Measurements from ENCODE around the gene RAB11FIP4.

Gene RAB11FIP4

DNA sequence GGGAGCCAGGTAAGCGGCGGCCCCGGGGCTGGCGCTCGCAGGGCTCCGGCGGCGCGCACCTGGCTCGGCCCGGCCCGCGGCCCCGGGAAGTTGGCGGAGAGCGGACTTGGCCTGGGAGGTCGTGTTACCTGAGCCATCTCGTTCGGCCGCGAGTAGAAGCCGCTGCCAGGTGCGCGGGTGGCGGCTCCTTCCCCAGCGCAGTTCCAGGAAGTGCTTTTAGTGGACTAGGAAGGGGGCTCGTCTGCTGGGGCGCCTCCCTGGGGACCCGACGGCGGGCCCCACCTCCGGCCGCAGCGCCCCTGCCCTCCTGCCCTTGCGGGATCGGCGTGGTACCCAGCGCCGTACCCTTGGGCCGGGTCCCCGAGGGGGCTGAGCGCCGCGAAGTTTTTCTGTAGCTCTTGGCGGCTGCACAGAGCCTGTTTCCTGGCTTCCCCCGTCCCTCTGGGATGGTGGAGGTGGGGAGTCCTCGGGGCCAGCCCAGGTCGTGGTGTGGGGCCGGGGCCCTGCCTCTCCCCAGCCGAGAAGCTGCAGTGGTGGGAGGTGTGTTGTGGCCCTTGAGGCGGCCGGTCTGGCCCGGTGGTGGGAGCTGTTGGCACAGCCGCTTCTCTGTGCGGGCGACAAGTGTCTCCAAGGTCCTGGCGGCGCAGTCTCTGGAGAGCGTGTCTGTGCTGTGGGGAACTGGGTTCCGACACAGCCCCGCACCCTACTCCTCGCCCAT is 96.9 kb downstream of the RAB11FIP4 start:
- no peak for DNase-seq (ENCODE audit: low read depth)

- no peak for DNase-seq (ENCODE audit: low read depth)
Measured at GRCh38 chr17:31488982-31489294, 97.5 kb downstream of the RAB11FIP4 start.

- no peak for DNase-seq (ENCODE audit: low read depth)
Measured at GRCh38 chr17:31489295-31490018, 98.0 kb downstream of the RAB11FIP4 start.

GRCh38 chr17:31490019-31490650 is 98.7 kb downstream of the RAB11FIP4 start:
- no peak for DNase-seq (ENCODE audit: low read depth)

DNA sequence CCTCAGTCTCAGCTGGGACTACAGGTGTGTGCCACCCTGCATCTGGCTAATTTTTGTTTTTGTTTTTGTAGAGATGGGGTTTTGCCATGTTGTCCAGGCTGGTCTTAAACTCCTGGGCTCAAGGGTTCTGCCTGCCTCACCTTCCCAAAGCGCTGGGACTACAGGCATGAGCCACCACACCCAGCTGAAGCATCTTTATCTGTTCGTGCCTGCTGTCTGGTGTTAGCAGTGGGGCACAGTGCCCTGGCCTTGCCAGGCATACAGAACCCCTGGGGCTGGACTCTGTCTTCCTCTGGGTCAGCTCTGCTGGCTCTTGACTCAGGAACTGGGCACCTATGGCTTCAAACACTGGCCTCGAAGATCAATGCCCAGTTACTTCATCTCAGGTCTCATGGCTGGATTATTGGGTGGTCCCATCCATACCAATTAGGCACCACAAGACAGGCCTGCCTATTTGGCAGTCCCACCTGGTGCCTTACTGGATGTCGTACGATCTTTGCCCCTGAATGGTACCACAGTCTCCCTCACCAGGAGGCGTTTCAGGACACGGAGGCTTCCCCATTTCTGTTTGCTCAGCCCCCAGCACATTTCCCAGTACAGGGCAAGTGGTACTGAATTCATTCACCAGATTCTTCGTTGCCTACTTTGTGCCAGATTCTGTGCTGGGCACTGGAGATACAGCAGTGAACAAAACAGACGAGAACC is 99.3 kb downstream of the RAB11FIP4 start:
- DNase-seq (ENCODE audit: low read depth), result no peak

- no peak for DNase-seq (ENCODE audit: low read depth)
Measured at GRCh38 chr17:31491376-31492131, 100.1 kb downstream of the RAB11FIP4 start.

- no peak for DNase-seq (ENCODE audit: low read depth)
Measured at GRCh38 chr17:31492206-31492605, 100.7 kb downstream of the RAB11FIP4 start.

GRCh38 chr17:31492880-31493655 is 101.6 kb downstream of the RAB11FIP4 start:
- no peak for DNase-seq (ENCODE audit: low read depth)

DNA sequence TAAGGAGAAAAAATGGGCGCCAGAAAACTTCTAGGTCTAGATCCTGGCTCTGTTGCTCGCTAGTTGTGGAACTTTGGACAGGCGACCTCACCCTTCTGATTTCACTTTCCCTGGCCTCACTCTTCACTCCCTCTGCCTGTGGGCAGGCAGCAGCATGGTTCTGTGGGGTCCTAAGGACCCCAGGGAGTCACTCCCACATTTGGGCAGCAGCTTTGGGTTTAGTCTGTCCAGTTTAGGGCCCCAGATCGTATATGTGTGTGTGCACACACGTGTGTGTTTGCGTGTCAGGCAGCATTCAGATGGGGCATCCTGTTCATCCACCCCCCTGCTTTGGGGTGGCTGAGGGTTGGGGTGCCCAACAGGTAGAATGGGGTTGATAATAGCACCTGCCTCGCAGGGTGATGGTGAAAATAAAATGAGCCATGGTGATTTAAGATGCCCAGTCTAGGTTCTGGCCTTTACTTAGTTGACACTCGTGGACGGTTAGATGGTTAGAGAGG is 102.2 kb downstream of the RAB11FIP4 start:
- DNase-seq (ENCODE audit: low read depth), result no peak

- no peak for DNase-seq (ENCODE audit: low read depth)
Measured at GRCh38 chr17:31494259-31495021, 103.0 kb downstream of the RAB11FIP4 start.

DNA sequence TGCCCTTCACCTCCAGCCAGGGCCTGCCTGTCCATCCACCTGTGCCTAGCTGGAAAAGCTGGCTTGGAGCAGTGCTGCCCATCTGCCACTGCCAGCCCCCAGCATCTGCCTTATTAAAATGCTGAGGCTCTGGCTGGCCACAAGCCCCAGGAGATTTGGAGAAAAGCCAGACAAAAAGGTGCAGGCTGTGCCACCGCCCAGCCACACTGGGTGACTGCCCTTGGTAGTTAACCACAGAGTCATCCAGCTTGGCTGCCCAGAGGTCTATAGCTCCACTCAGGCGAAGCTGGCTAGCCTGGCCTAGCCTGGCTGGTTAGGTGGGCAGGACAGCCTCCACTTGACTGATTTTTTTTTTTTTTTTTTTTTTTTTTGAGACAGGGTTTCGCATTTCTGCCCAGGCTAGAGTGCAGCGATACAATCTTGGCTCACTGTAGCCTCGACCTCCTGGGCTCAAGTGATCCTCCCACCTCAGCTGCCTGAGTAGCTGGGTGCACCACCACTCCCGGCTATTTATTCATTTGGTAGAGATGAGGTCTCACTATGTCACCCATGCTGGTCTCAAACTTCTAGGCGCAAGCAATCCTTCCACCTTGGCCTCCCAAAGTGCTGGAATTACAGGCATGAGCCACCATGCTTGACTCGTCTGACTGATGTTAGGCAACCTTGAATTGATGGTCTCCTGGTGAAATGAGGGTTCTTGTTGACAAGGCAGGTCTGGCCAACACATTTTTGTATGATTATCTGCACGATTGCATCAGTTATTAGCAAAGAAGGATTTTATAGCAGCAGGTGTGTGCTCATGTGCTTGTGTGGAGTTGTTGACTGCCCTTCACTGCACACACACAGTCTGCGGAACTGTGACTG is 103.8 kb downstream of the RAB11FIP4 start:
- DNase-seq (ENCODE audit: low read depth), result no peak

DNA sequence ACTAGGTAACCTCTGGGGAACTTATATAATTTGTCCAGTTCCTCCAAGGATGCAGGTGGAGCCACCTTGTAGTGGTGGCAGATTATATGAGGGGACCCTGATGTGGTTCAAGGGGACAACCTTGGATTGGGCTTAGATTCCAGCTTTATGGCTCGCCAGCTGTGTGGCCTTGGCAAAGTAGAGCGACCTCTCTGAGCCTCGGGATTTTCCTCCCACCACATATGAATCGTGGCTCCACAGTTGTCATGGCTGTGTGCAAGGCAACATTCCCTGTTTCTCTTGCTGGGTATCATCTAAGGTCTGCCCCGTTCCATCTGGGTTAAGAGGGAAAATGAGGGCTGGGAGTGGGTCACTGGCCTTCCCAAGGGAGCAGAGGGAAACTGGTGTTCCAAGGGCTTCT is 104.6 kb downstream of the RAB11FIP4 start:
- no peak for DNase-seq (ENCODE audit: low read depth)

GRCh38 chr17:31496601-31497000 is 105.1 kb downstream of the RAB11FIP4 start:
- no peak for DNase-seq (ENCODE audit: low read depth)

GRCh38 chr17:31497431-31497830 is 106.0 kb downstream of the RAB11FIP4 start:
- no peak for DNase-seq (ENCODE audit: low read depth)

DNA sequence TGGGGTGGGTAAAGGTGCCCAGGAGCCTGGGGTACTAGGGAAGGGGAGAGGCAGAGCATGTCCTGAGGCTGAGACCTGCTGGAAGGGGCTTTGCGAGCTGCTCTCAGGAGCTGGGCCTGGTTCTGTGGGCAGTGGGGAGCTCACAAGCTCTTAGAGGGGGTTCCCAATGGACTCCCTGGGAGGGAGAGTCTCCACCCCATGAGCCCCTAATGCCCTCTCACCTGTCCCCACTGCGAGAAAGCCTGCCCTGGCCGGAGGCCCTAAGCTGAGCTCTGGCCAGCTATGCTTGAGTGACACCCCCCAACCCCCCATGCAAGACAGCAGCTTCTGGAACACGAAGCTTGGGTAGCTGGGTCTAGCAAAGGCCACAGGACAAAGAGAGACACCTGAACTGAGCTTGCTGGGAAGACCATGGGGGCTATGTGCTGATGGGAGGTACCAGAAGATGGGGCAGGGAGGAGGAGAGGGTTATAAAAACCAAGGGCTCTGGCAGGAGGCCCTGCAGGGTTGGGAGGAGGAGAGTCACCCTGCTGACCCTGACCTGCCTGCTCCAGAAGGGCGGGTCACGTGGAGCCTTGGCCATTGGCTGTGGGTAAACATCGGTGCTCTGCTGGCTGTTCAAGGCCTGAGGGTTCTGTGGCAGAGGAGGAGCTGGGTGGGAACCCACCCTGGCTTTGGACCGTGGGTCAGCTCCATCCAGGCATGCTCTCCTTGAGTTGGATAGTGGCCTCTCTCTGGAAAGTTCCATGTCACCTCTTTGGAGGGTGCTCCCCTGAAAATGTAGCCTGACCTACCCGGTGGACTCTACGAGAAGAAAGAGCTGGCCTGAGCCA is 106.7 kb downstream of the RAB11FIP4 start:
- no peak for DNase-seq (ENCODE audit: low read depth)

- DNase-seq (ENCODE audit: low read depth), result no peak
Measured at GRCh38 chr17:31499771-31500554, 108.5 kb downstream of the RAB11FIP4 start.

- DNase-seq (ENCODE audit: low read depth), result no peak
Measured at GRCh38 chr17:31506517-31506916, 115.0 kb downstream of the RAB11FIP4 start.
